GM06990 (cell line): Measurements from ENCODE around the gene MAPKBP1.

Experiments
- DNase-seq: peaks from one replicate; pipeline ENCODE4 v3.0.0-alpha.2; 2011; ENCODE audit not compliant: insufficient read length; ENCODE audit errors: extremely low read depth
- H3K27me3 ChIP-seq: replicated peaks from 2 replicates; pipeline ENCODE4 v1.6.0; 2011; ENCODE audit warnings: low read length; ENCODE audit not compliant: control insufficient read depth, insufficient read depth
- H3K36me3 ChIP-seq: 2 replicates; pipeline ENCODE4 v1.5.1; 2011; ENCODE audit warnings: low read length; ENCODE audit not compliant: control insufficient read depth, insufficient read depth
- H3K4me3 ChIP-seq: replicated peaks from 2 replicates; pipeline ENCODE4 v1.5.1; 2011; ENCODE audit warnings: low read depth, mild to moderate bottlenecking, control low read depth, low read length
- CTCF ChIP-seq: IDR thresholded peaks from 2 replicates; pipeline ENCODE4 v1.5.1; 2011; ENCODE audit warnings: low read length, control low read depth, mild to moderate bottlenecking, inconsistent platforms; ENCODE audit not compliant: insufficient read depth, poor library complexity, severe bottlenecking

Gene MAPKBP1

GRCh38 chr15:41792000-41792637 lies 17.8 kb downstream of the MAPKBP1 start:
- no peak overlapping the region for H3K4me3 ChIP-seq
- DNase-seq = no peak
- H3K27me3 ChIP-seq = no peaks in the 10 kb centered on the region
- no peak for TF ChIP-seq CTCF
- no peaks in the 10 kb centered on the region for H3K36me3 ChIP-seq

DNA sequence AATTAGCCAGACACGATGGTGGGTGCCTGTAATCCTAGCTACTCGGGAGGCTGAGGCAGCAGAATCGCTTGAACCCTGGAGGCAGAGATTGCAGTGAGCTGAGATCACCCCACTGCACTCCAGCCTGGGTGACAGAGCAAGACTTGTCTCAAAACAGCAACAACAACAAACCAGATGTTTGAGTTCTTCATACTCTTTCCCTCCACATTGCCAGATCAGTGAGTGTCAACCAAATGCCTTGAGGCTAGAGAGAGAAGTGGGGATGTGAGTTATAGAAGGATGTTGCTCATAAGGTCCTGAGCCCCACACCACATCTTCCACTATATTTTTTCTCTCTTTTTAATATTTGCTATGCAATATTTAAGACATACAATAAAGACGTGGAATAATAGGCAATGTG lies 19.8 kb downstream of the MAPKBP1 start:
- Histone ChIP-seq H3K27me3 (no peaks in the 10 kb centered on the region), H3K36me3 (no peaks in the 10 kb centered on the region), H3K4me3 (no peak overlapping the region)
- DNase-seq = no peak
- TF ChIP-seq CTCF = no peak

DNA sequence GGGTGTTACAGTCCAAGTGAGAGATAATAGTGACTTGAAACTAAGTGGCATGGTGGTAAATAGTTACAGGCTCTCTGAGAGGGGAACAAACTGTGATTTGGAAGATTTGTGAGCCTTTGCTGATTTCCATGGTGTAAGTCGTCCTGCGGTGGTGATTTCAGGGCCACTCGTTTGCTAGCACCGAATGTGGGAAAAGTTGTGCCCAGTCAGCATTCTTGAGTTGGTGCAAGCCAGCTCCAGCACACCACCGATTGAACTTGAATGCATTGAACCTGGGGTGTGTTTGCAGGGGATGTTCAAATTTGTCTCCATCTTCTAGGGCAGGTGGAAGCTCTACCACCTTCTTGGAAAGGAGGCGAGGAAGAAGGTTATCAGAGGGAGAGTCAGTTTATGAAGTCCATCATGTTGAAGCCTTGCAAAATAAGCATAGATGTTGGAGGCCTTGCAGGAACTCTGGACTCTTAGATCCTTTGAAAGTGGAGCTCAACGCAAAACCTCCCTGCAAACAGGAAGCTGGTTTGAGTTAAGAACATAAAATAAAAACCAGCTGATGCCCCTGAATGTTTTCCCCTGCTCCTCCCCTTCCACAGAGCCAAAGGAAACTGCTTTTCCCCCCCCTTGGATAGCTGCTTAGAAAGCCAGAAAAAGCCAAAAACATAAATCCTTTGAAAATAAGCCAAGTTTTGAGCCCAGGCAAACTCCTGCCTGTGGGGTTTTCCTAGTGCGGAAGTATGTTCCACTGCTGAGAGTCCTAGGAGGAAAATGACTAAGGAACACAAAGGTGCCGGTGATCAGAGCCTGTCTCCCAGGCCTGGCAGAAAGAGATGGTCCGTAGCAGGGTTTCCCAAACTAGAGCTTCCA lies 21.9 kb downstream of the MAPKBP1 start:
- no peak for DNase-seq
- no peak for TF ChIP-seq CTCF
- H3K4me3 ChIP-seq = no peak overlapping the region
- H3K36me3 ChIP-seq = peaks cover 4% of the 10 kb centered on the region
- no peaks in the 10 kb centered on the region for H3K27me3 ChIP-seq

DNA sequence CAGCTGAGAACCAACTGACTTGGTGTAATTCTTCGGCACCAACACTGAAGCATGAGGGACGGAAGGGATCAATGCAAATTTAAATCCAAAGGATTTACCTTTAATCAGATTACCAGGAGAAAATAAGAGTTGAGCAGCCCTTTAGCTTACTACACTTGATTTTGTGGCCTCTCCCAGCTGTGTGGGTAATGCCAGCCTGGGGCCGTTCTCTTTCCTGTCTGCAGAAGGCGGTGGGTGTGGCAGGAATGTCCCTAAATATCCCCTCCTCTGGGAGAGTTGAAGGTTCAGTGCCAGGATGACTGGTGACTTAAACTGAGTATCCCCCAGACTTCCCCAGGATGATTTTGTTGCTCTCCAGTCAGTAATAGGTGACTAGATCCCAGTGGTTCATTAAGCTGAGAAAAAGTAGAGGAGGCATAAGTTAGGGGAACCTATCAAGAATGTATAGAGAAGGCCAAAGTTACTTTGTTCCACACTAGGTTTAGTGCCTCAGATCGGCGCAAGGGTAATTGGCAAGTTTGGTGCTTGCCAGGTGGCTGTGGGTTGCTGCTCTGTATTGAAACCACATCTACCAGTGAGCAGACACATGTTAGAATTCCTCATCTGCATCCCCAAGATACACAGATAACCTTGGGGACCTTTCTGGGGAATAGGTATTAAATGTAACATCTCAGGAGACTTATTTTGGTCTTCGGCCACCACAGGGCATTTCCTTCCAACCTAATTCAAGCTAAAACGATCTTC lies 23.1 kb downstream of the MAPKBP1 start:
- H3K36me3 ChIP-seq = peaks cover 4% of the 10 kb centered on the region
- no peak overlapping the region for H3K4me3 ChIP-seq
- no peak for TF ChIP-seq CTCF
- DNase-seq = no peak
- no peaks in the 10 kb centered on the region for H3K27me3 ChIP-seq

DNA sequence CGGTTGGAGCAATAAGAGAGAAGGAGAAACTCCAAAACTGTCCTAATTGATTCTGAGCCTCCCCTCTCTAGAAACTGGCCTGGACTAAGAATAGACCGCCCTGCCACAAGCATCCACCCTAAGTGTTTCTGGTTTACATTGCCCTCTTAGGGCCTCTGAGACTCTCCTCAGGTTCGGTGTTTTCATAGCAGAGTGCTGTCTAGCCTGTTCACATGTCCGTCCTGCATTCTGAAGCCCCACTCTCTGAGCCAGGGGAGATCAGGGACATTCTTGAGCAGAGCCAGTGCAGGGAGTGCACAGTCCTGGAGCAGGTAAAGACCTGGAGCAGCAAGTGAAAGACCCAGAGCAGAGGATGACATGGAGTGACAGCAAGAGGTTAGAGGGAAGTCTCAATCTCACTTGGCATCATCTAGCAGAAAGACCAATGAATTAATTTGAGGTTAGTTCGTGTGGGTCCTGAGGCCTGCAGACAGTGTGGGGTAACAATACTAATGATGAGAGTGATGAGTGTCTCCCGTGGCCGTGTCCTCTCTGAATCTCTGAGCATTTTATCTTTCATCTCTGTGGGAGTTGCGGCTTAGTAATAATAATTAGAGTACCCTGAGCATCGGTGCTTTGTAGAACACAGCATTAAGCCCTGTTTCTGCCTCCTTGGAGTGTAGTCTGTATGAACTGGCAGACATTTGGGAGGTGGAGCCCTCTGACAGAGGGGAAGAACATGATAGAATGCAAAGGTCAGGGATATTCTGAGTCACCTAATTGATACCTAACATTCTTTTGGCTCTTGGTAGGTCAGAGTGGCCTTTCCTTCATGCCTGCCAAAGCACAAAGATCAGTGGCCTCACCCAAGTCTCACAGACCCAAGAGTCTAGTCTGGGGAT lies 24.6 kb downstream of the MAPKBP1 start:
- no peak for TF ChIP-seq CTCF
- no peak overlapping the region for H3K4me3 ChIP-seq
- no peak for DNase-seq
- H3K36me3 ChIP-seq = peaks cover 4% of the 10 kb centered on the region
- no peaks in the 10 kb centered on the region for H3K27me3 ChIP-seq
